Activated CD8-positive, alpha-beta T cell treated with anti-CD3 and anti-CD28 coated beads for 36 hours (primary cell): ENCODE results near the gene IDUA. TPM values are rescaled to one million over a fixed set of nuclear protein-coding genes. Genes with fewer than 3 reads are reported as not detected.
"Not testable (repeated sequence)": the region's sequence is repeated elsewhere in the genome, so short reads cannot be mapped to it uniquely, and the experiment has no call there.

Experiments used
- ATAC-seq: fragments of 200-7000 bp; cut with Tn5 transposase; one replicate; pipeline ENCODE4 v1.10.0; 2021; ENCODE audit warnings: mild to moderate bottlenecking, moderate library complexity
- CTCF ChIA-PET: fragments of 350-600 bp; sonication (Branson Sonifier 250); formaldehyde crosslinking; loops from one replicate; lab custom pipeline; 2021; ENCODE audit warnings: antibody characterized with exemption; lab: Charles Lee
- POLR2A ChIA-PET: fragments of 350-600 bp; sonication (Branson Sonifier 250); formaldehyde crosslinking; loops from one replicate; lab custom pipeline; 2021; ENCODE audit warnings: antibody characterized with exemption; lab: Charles Lee
- DNase-seq: peaks from one replicate; pipeline ENCODE4 v3.0.0-alpha.2; 2020
- H3K27ac Mint-ChIP-seq: one replicate; pipeline ENCODE4 v1.8.0; 2021; ENCODE audit warnings: mild to moderate bottlenecking, mixed read lengths
- H3K27me3 Mint-ChIP-seq: one replicate; pipeline ENCODE4 v1.8.0; 2021; ENCODE audit warnings: mixed read lengths
- H3K36me3 Mint-ChIP-seq: one replicate; pipeline ENCODE4 v1.8.0; 2021; ENCODE audit warnings: low read depth, mixed read lengths
- H3K4me1 Mint-ChIP-seq: one replicate; pipeline ENCODE4 v1.8.0; 2021; ENCODE audit warnings: low read depth, mixed read lengths
- H3K4me3 Mint-ChIP-seq: one replicate; pipeline ENCODE4 v1.8.0; 2021; ENCODE audit warnings: mild to moderate bottlenecking, moderate library complexity, mixed read lengths
- H3K9me3 Mint-ChIP-seq: one replicate; pipeline ENCODE4 v1.8.0; 2021; ENCODE audit warnings: mixed read lengths
- intact Hi-C: fragments of 100-400 bp; cut with micrococcal nuclease; formaldehyde crosslinking; loops from one replicate; pipeline ENCODE4 v1.10.0; 2022
- total RNA-seq, 2 experiments: library from RNA; stranded (reverse); gene quantifications; one replicate each; pipeline ENCODE4 v1.2.3, GENCODE V29; 2021
- TF ChIP-seq, protein P1 (sequence below): fragments of 200-600 bp; IDR thresholded peaks from one replicate; pipeline ENCODE4 v1.8.0; 2022; ENCODE audit warnings: antibody characterized with exemption, mild to moderate bottlenecking

Gene IDUA
- total RNA-seq, 2 experiments from 2014 or later: 4.8 to 5.4 TPM

DNA sequence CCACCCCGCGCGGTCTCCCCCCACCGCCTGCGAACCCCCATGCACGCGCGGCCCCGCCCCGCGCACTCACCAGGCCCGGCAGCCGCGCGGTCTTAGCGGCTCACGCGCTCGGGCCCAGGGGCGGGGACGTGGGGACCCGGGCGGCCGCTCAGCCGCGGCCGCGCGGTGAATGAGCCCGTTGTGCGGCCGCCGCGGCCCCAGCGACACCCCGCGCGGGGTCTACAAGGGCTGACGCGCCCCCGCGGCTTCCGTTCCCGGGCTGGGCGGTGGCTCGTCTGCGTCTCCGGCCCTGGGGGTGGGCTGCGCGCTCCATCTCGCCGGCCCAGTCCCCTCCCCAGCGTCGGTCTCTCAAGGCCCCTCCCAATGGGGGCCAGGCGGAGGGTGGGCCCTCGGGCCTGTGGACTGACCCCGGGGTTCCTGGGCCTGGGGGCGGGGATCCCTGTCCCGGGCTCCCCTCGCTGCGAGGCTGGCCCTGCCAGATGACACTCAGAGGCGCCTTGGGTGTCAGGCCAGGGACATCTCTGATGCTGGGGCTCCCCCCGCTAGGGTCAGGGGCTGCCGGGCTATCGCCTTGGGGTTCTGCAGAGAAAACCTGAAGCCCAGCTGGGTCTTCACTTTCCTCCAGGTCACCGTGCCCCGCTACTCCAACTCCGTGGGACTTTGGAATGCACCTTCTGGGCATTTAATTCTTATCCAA lies 10.7 kb downstream of the IDUA start:
- TF ChIP-seq, protein P1, sequence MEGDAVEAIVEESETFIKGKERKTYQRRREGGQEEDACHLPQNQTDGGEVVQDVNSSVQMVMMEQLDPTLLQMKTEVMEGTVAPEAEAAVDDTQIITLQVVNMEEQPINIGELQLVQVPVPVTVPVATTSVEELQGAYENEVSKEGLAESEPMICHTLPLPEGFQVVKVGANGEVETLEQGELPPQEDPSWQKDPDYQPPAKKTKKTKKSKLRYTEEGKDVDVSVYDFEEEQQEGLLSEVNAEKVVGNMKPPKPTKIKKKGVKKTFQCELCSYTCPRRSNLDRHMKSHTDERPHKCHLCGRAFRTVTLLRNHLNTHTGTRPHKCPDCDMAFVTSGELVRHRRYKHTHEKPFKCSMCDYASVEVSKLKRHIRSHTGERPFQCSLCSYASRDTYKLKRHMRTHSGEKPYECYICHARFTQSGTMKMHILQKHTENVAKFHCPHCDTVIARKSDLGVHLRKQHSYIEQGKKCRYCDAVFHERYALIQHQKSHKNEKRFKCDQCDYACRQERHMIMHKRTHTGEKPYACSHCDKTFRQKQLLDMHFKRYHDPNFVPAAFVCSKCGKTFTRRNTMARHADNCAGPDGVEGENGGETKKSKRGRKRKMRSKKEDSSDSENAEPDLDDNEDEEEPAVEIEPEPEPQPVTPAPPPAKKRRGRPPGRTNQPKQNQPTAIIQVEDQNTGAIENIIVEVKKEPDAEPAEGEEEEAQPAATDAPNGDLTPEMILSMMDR: no peak
- peaks cover 27% of the 10 kb centered on the region for H3K27me3 Mint-ChIP-seq
- peak; percentile 31 for ATAC-seq
- H3K9me3 Mint-ChIP-seq: no peaks in the 10 kb centered on the region
- ChIA-PET CTCF (no interaction called here), POLR2A (no interaction called here)
- H3K27ac Mint-ChIP-seq: no peak overlapping the region
- H3K4me3 Mint-ChIP-seq: no peak overlapping the region
- H3K36me3 Mint-ChIP-seq: no peaks in the 10 kb centered on the region
- no peak for DNase-seq
- intact Hi-C loops: no loop called here
- no peaks in the 10 kb centered on the region for H3K4me1 Mint-ChIP-seq

GRCh38 chr4:998096-998691 lies 11.3 kb downstream of the IDUA start:
- Mint-ChIP-seq H3K9me3 (no peaks in the 10 kb centered on the region), H3K27me3 (peaks cover 27% of the 10 kb centered on the region), H3K27ac (no peak overlapping the region), H3K36me3 (no peaks in the 10 kb centered on the region), H3K4me3 (no peak overlapping the region), H3K4me1 (no peaks in the 10 kb centered on the region)
- intact Hi-C loops: no loop called here
- DNase-seq: no peak
- POLR2A ChIA-PET: no interaction called here
- TF ChIP-seq, protein P1: no peak
- CTCF ChIA-PET: interaction anchor here (0.9 kb wide), 1 partner anchor 11 kb away, joined by 3 read pairs; no protein-coding TSS in a partner anchor
- no peak for ATAC-seq

GRCh38 chr4:999240-999863 lies 12.5 kb downstream of the IDUA start:
- POLR2A ChIA-PET, H3K9me3 Mint-ChIP-seq, H3K27ac Mint-ChIP-seq, H3K36me3 Mint-ChIP-seq, DNase-seq, ATAC-seq, H3K4me3 Mint-ChIP-seq, H3K4me1 Mint-ChIP-seq, intact Hi-C loops: not testable (repeated sequence)
- CTCF ChIA-PET: interaction anchor here (0.9 kb wide), 1 partner anchor 12 kb away, joined by 3 read pairs; no protein-coding TSS in a partner anchor
- H3K27me3 Mint-ChIP-seq: peaks cover 32% of the 10 kb centered on the region

- no peak overlapping the region for H3K4me3 Mint-ChIP-seq
- peaks cover 37% of the 10 kb centered on the region for H3K27me3 Mint-ChIP-seq
- no peaks in the 10 kb centered on the region for H3K4me1 Mint-ChIP-seq
- POLR2A ChIA-PET: no interaction called here
- intact Hi-C loops: no loop called here
- CTCF ChIA-PET: no interaction called here
- TF ChIP-seq, protein P1: no peak
- H3K27ac Mint-ChIP-seq: no peak overlapping the region
- H3K9me3 Mint-ChIP-seq: no peaks in the 10 kb centered on the region
- no peak for ATAC-seq
- no peak for DNase-seq
- no peaks in the 10 kb centered on the region for H3K36me3 Mint-ChIP-seq
Measured at GRCh38 chr4:999882-1000425, 13.1 kb downstream of the IDUA start.

DNA sequence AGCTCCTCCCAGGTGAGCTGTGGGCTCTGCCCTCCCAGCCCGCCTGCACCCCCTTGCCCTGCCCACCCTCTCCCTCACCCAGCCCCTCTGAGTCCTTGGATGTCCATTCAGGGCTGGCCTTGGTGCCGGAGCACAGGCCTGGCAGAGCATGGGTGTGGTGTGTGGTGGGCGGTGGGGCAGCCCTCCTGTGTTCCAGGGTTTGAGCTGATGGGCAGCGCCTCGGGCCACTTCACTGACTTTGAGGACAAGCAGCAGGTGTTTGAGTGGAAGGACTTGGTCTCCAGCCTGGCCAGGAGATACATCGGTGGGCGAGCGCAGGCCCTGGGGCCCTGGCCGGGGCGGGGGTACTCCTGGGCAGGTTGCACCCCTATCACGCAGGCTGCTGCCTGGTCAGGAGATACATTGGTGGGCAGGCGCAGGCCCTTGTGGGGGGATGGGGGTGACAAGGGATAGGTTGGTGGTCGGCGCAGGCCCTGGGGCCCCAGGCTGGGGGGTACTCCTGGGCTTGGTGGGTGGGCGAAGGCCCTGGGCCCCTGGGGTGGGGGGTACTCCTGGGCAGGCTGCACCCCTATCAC lies 13.9 kb downstream of the IDUA start:
- TF ChIP-seq, protein P1: no peak
- intact Hi-C loops: no loop called here
- CTCF ChIA-PET: no interaction called here

More for the DNA sequence above, 13.9 kb downstream of the IDUA start:
- Mint-ChIP-seq H3K4me1 (no peaks in the 10 kb centered on the region), H3K4me3 (no peak overlapping the region), H3K9me3 (no peaks in the 10 kb centered on the region), H3K36me3 (no peaks in the 10 kb centered on the region), H3K27ac (no peak overlapping the region), H3K27me3 (peaks cover 41% of the 10 kb centered on the region)
- no peak for ATAC-seq
- POLR2A ChIA-PET: no interaction called here
- no peak for DNase-seq
